Nephron progenitor cell (in vitro differentiated cells): Measurements from ENCODE around the gene HMGN3.
A peak's percentile ranks its signal among the peaks of the same experiment; 100 is the strongest.

Experiments used
- DNase-seq: peaks from one replicate; pipeline ENCODE4 v3.0.0; 2021
- H3K27ac Mint-ChIP-seq: 2 replicates; pipeline ENCODE4 v1.8.0; 2021; ENCODE audit warnings: mild to moderate bottlenecking, moderate library complexity, mixed read lengths
- H3K27me3 Mint-ChIP-seq: 2 replicates; pipeline ENCODE4 v1.8.0; 2021; ENCODE audit warnings: mild to moderate bottlenecking, low read depth, mixed read lengths; ENCODE audit not compliant: poor library complexity
- H3K36me3 Mint-ChIP-seq: 2 replicates; pipeline ENCODE4 v1.8.0; 2021; ENCODE audit warnings: low read depth, mixed read lengths
- H3K4me1 Mint-ChIP-seq: 2 replicates; pipeline ENCODE4 v1.8.0; 2021; ENCODE audit warnings: mixed read lengths
- H3K4me3 Mint-ChIP-seq: 2 replicates; pipeline ENCODE4 v1.8.0; 2021; ENCODE audit warnings: mild to moderate bottlenecking, moderate library complexity, mixed read lengths
- H3K9me3 Mint-ChIP-seq: 2 replicates; pipeline ENCODE4 v1.8.0; 2021; ENCODE audit warnings: mild to moderate bottlenecking, moderate library complexity, mixed read lengths
- CTCF ChIP-seq: fragments of 200-600 bp; sonication (generic); IDR thresholded peaks from 2 replicates; pipeline ENCODE4 v1.5.0; 2021; ENCODE audit warnings: antibody characterized with exemption

Gene HMGN3

GRCh38 chr6:79238919-79239318 is 4.4 kb upstream of the HMGN3 start:
- Mint-ChIP-seq H3K9me3 (peaks cover 12% of the 10 kb centered on the region), H3K27ac (no peak overlapping the region), H3K4me3 (no peak overlapping the region), H3K36me3 (peaks cover 11% of the 10 kb centered on the region), H3K4me1 (peaks cover 5% of the 10 kb centered on the region), H3K27me3 (no peaks in the 10 kb centered on the region)
- no peak for TF ChIP-seq CTCF
- DNase-seq: no peak

GRCh38 chr6:79236711-79237110 is 2.2 kb upstream of the HMGN3 start:
- no peak overlapping the region for H3K27ac Mint-ChIP-seq
- peaks cover 19% of the 10 kb centered on the region for H3K4me1 Mint-ChIP-seq
- H3K27me3 Mint-ChIP-seq: no peaks in the 10 kb centered on the region
- no peak overlapping the region for H3K4me3 Mint-ChIP-seq
- no peak for TF ChIP-seq CTCF
- peaks cover 12% of the 10 kb centered on the region for H3K9me3 Mint-ChIP-seq
- H3K36me3 Mint-ChIP-seq: peaks cover 15% of the 10 kb centered on the region
- no peak for DNase-seq

- Mint-ChIP-seq H3K27ac (peak overlapping the region; percentile 94), H3K36me3 (peaks cover 38% of the 10 kb centered on the region), H3K9me3 (peaks cover 14% of the 10 kb centered on the region), H3K27me3 (no peaks in the 10 kb centered on the region), H3K4me1 (peaks cover 15% of the 10 kb centered on the region), H3K4me3 (peak overlapping the region; percentile 96)
- no peak for TF ChIP-seq CTCF
- peak; percentile 84 for DNase-seq
These were observed 802 bp downstream of the HMGN3 start for GRCh38 chr6:79233611-79234149.

GRCh38 chr6:79232696-79233462 is 1.6 kb downstream of the HMGN3 start:
- Mint-ChIP-seq H3K4me1 (peaks cover 15% of the 10 kb centered on the region), H3K4me3 (peak overlapping the region; percentile 96), H3K27ac (peak overlapping the region; percentile 92), H3K36me3 (peaks cover 44% of the 10 kb centered on the region), H3K9me3 (peaks cover 14% of the 10 kb centered on the region), H3K27me3 (no peaks in the 10 kb centered on the region)
- DNase-seq: no peak
- TF ChIP-seq CTCF: no peak

GRCh38 chr6:79231666-79232065 is 2.8 kb downstream of the HMGN3 start:
- no peak for DNase-seq
- no peak for TF ChIP-seq CTCF
- peaks cover 14% of the 10 kb centered on the region for H3K9me3 Mint-ChIP-seq
- H3K27ac Mint-ChIP-seq: no peak overlapping the region
- H3K4me1 Mint-ChIP-seq: peaks cover 18% of the 10 kb centered on the region
- peak overlapping the region; percentile 51 for H3K4me3 Mint-ChIP-seq
- H3K36me3 Mint-ChIP-seq: peaks cover 49% of the 10 kb centered on the region
- no peaks in the 10 kb centered on the region for H3K27me3 Mint-ChIP-seq

- Mint-ChIP-seq H3K4me1 (peaks cover 21% of the 10 kb centered on the region), H3K36me3 (peaks cover 49% of the 10 kb centered on the region), H3K9me3 (peaks cover 14% of the 10 kb centered on the region), H3K27ac (no peak overlapping the region), H3K27me3 (no peaks in the 10 kb centered on the region), H3K4me3 (no peak overlapping the region)
- no peak for TF ChIP-seq CTCF
- DNase-seq: no peak
These were observed 3.4 kb downstream of the HMGN3 start for GRCh38 chr6:79231101-79231500.
